ENCODE data around the gene OSER1.

The OSER1 gene

DNA sequence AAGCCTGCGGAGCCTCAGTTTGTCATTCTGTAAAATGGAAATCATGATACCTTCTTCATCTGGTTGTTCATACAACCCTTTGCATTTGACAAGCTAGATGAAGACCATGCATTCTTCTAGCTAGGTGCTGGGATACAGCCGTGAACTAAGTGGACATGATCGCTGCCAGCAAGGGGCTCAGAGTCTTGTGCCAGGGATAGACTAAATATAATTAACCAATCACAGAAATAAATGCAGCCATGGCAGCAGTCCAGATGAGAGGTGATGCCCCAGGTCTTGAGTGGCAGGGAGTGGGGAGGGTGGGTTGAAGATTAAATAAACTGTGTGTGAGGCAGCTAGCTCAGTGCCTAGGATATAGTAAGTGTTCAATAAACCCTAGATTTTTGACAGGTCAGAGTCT lies 42.8 kb downstream of the OSER1 start:
- no peaks in the 10 kb centered on the region for H3K36me3 ChIP-seq (ENCODE audit: control insufficient read depth, insufficient read depth, low read length)
- H3K4me1 ChIP-seq (ENCODE audit: control insufficient read depth, insufficient read depth, low read length): no peaks in the 10 kb centered on the region
- no peaks in the 10 kb centered on the region for H3K9me3 ChIP-seq (ENCODE audit: control insufficient read depth, insufficient read depth, low read length)
- H3K27me3 ChIP-seq (ENCODE audit: control insufficient read depth, insufficient read depth, low read length): no peaks in the 10 kb centered on the region
- H3K4me3 ChIP-seq (ENCODE audit: low read depth, low read length): no peak overlapping the region
- H3K9ac ChIP-seq (ENCODE audit: low read depth, low read length): no peak overlapping the region

GRCh38 chr20:44166477-44166876 lies 44.1 kb downstream of the OSER1 start:
- no peaks in the 10 kb centered on the region for H3K27me3 ChIP-seq (ENCODE audit: control insufficient read depth, insufficient read depth, low read length)
- H3K4me1 ChIP-seq (ENCODE audit: control insufficient read depth, insufficient read depth, low read length): no peaks in the 10 kb centered on the region
- H3K36me3 ChIP-seq (ENCODE audit: control insufficient read depth, insufficient read depth, low read length): no peaks in the 10 kb centered on the region
- no peak overlapping the region for H3K9ac ChIP-seq (ENCODE audit: low read depth, low read length)
- H3K9me3 ChIP-seq (ENCODE audit: control insufficient read depth, insufficient read depth, low read length): no peaks in the 10 kb centered on the region
- no peak overlapping the region for H3K4me3 ChIP-seq (ENCODE audit: low read depth, low read length)

- Histone ChIP-seq H3K27me3 (ENCODE audit: control insufficient read depth, insufficient read depth, low read length) (no peaks in the 10 kb centered on the region), H3K4me3 (ENCODE audit: low read depth, low read length) (no peak overlapping the region), H3K4me1 (ENCODE audit: control insufficient read depth, insufficient read depth, low read length) (no peaks in the 10 kb centered on the region), H3K36me3 (ENCODE audit: control insufficient read depth, insufficient read depth, low read length) (no peaks in the 10 kb centered on the region), H3K9me3 (ENCODE audit: control insufficient read depth, insufficient read depth, low read length) (no peaks in the 10 kb centered on the region), H3K9ac (ENCODE audit: low read depth, low read length) (no peak overlapping the region)
These were observed 44.6 kb downstream of the OSER1 start for GRCh38 chr20:44166008-44166407.

DNA sequence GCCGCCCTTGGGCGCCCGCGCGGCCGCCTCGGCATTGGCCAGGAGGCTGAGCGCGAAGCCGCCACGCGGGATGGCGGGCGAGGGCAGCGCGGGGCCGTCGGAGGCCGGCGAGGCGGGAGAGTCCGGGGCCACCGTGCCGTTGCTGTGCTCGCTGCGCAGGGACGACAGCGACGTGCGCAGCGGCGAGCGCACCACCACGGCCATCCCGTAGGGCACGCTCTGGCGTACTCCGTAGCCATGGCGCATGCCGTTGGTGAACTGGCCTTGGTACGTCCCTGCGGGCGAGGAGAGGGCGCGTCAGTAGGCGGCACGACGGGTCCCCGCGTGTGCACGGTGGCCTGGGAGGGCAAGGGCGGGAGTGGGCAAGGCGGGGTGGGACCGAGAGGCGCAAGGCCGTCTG lies 50.4 kb downstream of the OSER1 start:
- Histone ChIP-seq H3K36me3 (ENCODE audit: control insufficient read depth, insufficient read depth, low read length) (no peaks in the 10 kb centered on the region), H3K27me3 (ENCODE audit: control insufficient read depth, insufficient read depth, low read length) (no peaks in the 10 kb centered on the region), H3K4me3 (ENCODE audit: low read depth, low read length) (no peak overlapping the region), H3K4me1 (ENCODE audit: control insufficient read depth, insufficient read depth, low read length) (no peaks in the 10 kb centered on the region), H3K9me3 (ENCODE audit: control insufficient read depth, insufficient read depth, low read length) (no peaks in the 10 kb centered on the region), H3K9ac (ENCODE audit: low read depth, low read length) (no peak overlapping the region)

DNA sequence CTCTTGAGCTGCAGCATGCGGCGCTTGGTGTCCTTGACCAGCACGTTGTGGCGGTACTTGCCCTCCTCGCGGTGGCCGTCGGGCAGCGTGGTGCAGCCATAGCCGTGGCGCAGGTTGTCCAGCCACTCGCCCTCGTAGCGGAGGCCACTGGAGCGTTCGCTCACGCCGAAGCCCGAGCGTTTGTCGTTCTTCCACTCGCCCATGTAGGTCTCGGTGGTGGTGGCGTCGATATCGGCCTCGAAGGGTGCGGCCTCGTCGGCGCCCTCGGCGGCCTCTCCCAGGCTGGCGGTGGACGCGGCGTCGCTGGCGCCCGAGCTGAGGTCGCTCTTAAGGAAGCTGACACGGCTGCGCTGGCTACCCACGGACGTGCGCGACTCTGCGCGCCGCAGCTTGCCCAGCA lies 50.9 kb downstream of the OSER1 start:
- no peaks in the 10 kb centered on the region for H3K27me3 ChIP-seq (ENCODE audit: control insufficient read depth, insufficient read depth, low read length)
- H3K9me3 ChIP-seq (ENCODE audit: control insufficient read depth, insufficient read depth, low read length): no peaks in the 10 kb centered on the region
- H3K4me3 ChIP-seq (ENCODE audit: low read depth, low read length): no peak overlapping the region
- no peak overlapping the region for H3K9ac ChIP-seq (ENCODE audit: low read depth, low read length)
- no peaks in the 10 kb centered on the region for H3K36me3 ChIP-seq (ENCODE audit: control insufficient read depth, insufficient read depth, low read length)
- no peaks in the 10 kb centered on the region for H3K4me1 ChIP-seq (ENCODE audit: control insufficient read depth, insufficient read depth, low read length)

GRCh38 chr20:44159125-44159524 lies 51.4 kb downstream of the OSER1 start:
- no peaks in the 10 kb centered on the region for H3K36me3 ChIP-seq (ENCODE audit: control insufficient read depth, insufficient read depth, low read length)
- H3K27me3 ChIP-seq (ENCODE audit: control insufficient read depth, insufficient read depth, low read length): no peaks in the 10 kb centered on the region
- no peak overlapping the region for H3K4me3 ChIP-seq (ENCODE audit: low read depth, low read length)
- no peak overlapping the region for H3K9ac ChIP-seq (ENCODE audit: low read depth, low read length)
- H3K9me3 ChIP-seq (ENCODE audit: control insufficient read depth, insufficient read depth, low read length): no peaks in the 10 kb centered on the region
- H3K4me1 ChIP-seq (ENCODE audit: control insufficient read depth, insufficient read depth, low read length): no peaks in the 10 kb centered on the region

DNA sequence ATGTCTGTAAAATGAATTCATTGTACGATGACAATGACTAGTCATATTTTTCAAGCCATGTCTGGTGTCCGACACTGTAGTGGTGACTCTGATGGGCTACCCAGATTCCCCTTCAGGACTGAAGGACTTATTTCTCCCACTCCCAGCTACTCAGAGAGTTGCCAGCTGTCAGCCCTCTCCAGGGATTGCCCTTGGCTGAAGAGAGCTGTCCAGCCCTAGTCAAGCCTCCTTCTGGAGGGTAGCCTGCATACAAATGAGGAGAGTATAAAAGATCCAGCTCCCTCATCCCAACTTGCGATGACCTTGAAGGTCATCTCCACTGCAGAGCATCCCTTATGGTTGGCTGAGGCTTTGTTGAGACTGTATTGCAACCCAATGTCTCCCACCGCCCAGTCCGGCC lies 53.5 kb downstream of the OSER1 start:
- no peak overlapping the region for H3K9ac ChIP-seq (ENCODE audit: low read depth, low read length)
- H3K9me3 ChIP-seq (ENCODE audit: control insufficient read depth, insufficient read depth, low read length): no peaks in the 10 kb centered on the region
- H3K4me1 ChIP-seq (ENCODE audit: control insufficient read depth, insufficient read depth, low read length): no peaks in the 10 kb centered on the region
- no peaks in the 10 kb centered on the region for H3K27me3 ChIP-seq (ENCODE audit: control insufficient read depth, insufficient read depth, low read length)
- no peaks in the 10 kb centered on the region for H3K36me3 ChIP-seq (ENCODE audit: control insufficient read depth, insufficient read depth, low read length)
- no peak overlapping the region for H3K4me3 ChIP-seq (ENCODE audit: low read depth, low read length)

GRCh38 chr20:44154521-44155001 lies 56.0 kb downstream of the OSER1 start:
- Histone ChIP-seq H3K9me3 (ENCODE audit: control insufficient read depth, insufficient read depth, low read length) (no peaks in the 10 kb centered on the region), H3K4me1 (ENCODE audit: control insufficient read depth, insufficient read depth, low read length) (no peaks in the 10 kb centered on the region), H3K36me3 (ENCODE audit: control insufficient read depth, insufficient read depth, low read length) (no peaks in the 10 kb centered on the region), H3K9ac (ENCODE audit: low read depth, low read length) (no peak overlapping the region), H3K4me3 (ENCODE audit: low read depth, low read length) (no peak overlapping the region), H3K27me3 (ENCODE audit: control insufficient read depth, insufficient read depth, low read length) (no peaks in the 10 kb centered on the region)

DNA sequence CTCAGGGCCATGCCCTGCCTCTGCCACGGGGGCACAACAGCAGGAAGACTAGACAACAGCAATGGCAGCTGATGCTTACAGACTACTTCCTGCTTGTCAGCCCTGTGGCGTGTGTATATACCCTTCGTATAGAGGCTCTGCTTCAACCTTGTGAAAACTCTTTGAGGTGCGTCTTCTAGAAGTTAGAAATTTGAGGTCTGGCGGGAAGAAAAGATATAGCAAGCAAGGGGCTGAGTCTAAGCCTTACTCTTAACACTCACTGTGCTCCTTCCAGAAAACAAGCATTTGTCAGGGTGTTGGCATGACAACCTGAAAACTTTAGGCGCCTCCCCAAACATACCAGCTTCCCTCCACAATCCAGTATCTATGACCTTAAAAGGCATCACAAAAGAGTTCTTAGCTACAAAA lies 56.9 kb downstream of the OSER1 start:
- Histone ChIP-seq H3K9ac (ENCODE audit: low read depth, low read length) (no peak overlapping the region), H3K4me1 (ENCODE audit: control insufficient read depth, insufficient read depth, low read length) (no peaks in the 10 kb centered on the region), H3K36me3 (ENCODE audit: control insufficient read depth, insufficient read depth, low read length) (no peaks in the 10 kb centered on the region), H3K4me3 (ENCODE audit: low read depth, low read length) (no peak overlapping the region), H3K27me3 (ENCODE audit: control insufficient read depth, insufficient read depth, low read length) (no peaks in the 10 kb centered on the region), H3K9me3 (ENCODE audit: control insufficient read depth, insufficient read depth, low read length) (no peaks in the 10 kb centered on the region)

GRCh38 chr20:44151621-44152416 lies 58.8 kb downstream of the OSER1 start:
- Histone ChIP-seq H3K9ac (ENCODE audit: low read depth, low read length) (no peak overlapping the region), H3K9me3 (ENCODE audit: control insufficient read depth, insufficient read depth, low read length) (no peaks in the 10 kb centered on the region)

GRCh38 chr20:44146272-44146671 lies 64.3 kb downstream of the OSER1 start:
- Histone ChIP-seq H3K9me3 (ENCODE audit: control insufficient read depth, insufficient read depth, low read length) (no peaks in the 10 kb centered on the region), H3K27me3 (ENCODE audit: control insufficient read depth, insufficient read depth, low read length) (no peaks in the 10 kb centered on the region), H3K4me3 (ENCODE audit: low read depth, low read length) (no peak overlapping the region)

More at GRCh38 chr20:44151621-44152416, 58.8 kb downstream of the OSER1 start:
- no peaks in the 10 kb centered on the region for H3K27me3 ChIP-seq (ENCODE audit: control insufficient read depth, insufficient read depth, low read length)
- no peak overlapping the region for H3K4me3 ChIP-seq (ENCODE audit: low read depth, low read length)
- H3K4me1 ChIP-seq (ENCODE audit: control insufficient read depth, insufficient read depth, low read length): no peaks in the 10 kb centered on the region
- H3K36me3 ChIP-seq (ENCODE audit: control insufficient read depth, insufficient read depth, low read length): no peaks in the 10 kb centered on the region

More at GRCh38 chr20:44146272-44146671, 64.3 kb downstream of the OSER1 start:
- Histone ChIP-seq H3K9ac (ENCODE audit: low read depth, low read length) (no peak overlapping the region), H3K4me1 (ENCODE audit: control insufficient read depth, insufficient read depth, low read length) (no peaks in the 10 kb centered on the region), H3K36me3 (ENCODE audit: control insufficient read depth, insufficient read depth, low read length) (no peaks in the 10 kb centered on the region)

Measured in iPS-15b (cell line).